T-cell (primary cell): ENCODE results near the gene MID1IP1. TPM values are rescaled to one million over a fixed set of nuclear protein-coding genes. Genes with fewer than 3 reads are reported as not detected.
A peak's percentile ranks its signal among the peaks of the same experiment; 100 is the strongest.

Experiments
- ATAC-seq, 4 experiments: fragments of 200-7000 bp in 3 of 4; fragments of 150-1000 bp in 1 of 4; cut with Tn5 transposase; replicated peaks in 1 of 4; 1 replicate in 3 of 4; 2 replicates in 1 of 4; pipeline ENCODE4 v1.10.0; 2021; ENCODE audit warnings: moderate library complexity in 3 of 4, mild to moderate bottlenecking in 2 of 4, moderate number of reproducible peaks in 1 of 4
- CTCF ChIA-PET, 2 donors: fragments of 300-600 bp; sonication (Branson Sonifier 250); formaldehyde crosslinking; loops; one replicate each; lab custom pipeline; 2022; ENCODE audit warnings: antibody characterized with exemption in 2 of 2; lab: Charles Lee
- POLR2A ChIA-PET, 2 donors: fragments of 300-600 bp; sonication (Branson Sonifier 250); formaldehyde crosslinking; loops; one replicate each; lab custom pipeline; 2022; ENCODE audit warnings: antibody characterized with exemption in 2 of 2; lab: Charles Lee
- DNase-seq, 35 experiments: peaks; one replicate each; pipeline versions ENCODE4 v3.0.0 to v3.0.0-alpha.2; 2013 to 2023
- H3K27ac ChIP-seq: one replicate; pipeline ENCODE4 v1.5.1; 2013; ENCODE audit warnings: low read length
- H3K27me3 ChIP-seq, 2 experiments: replicated peaks in 1 of 2; 1 replicate in 1 of 2; 2 replicates in 1 of 2; pipeline versions ENCODE4 v1.6.1 to v1.7.0; 2013; ENCODE audit warnings: low read length in 1 of 2, mixed read lengths in 1 of 2; ENCODE audit not compliant: control insufficient read depth in 2 of 2, insufficient read depth in 2 of 2; ENCODE audit errors: extremely low read depth in 1 of 2
- H3K36me3 ChIP-seq, 2 donors: 1 replicate in 1 of 2; 2 replicates in 1 of 2; pipeline versions ENCODE4 v1.6.1 to v1.7.0; 2013; ENCODE audit warnings: low read length in 1 of 2; ENCODE audit not compliant: control insufficient read depth in 2 of 2, insufficient read depth in 1 of 2; ENCODE audit errors: extremely low read depth in 1 of 2
- H3K4me1 ChIP-seq, 2 experiments: 1 replicate in 1 of 2; 2 replicates in 1 of 2; pipeline versions ENCODE4 v1.6.1 to v1.7.0; 2013; ENCODE audit warnings: low read length in 2 of 2, mixed read lengths in 1 of 2; ENCODE audit not compliant: insufficient read depth in 2 of 2, control insufficient read depth in 1 of 2; ENCODE audit errors: extremely low read depth in 1 of 2
- H3K4me3 ChIP-seq, 2 donors: 1 replicate in 1 of 2; 2 replicates in 1 of 2; pipeline versions ENCODE4 v1.5.1 to v1.7.0; 2013; ENCODE audit warnings: mild to moderate bottlenecking in 2 of 2, low read length in 1 of 2, moderate library complexity in 1 of 2; ENCODE audit not compliant: control insufficient read depth in 1 of 2; ENCODE audit errors: extremely low read depth in 1 of 2
- H3K9me3 ChIP-seq: 2 replicates; pipeline ENCODE4 v1.7.0; 2013
- H3K27ac Mint-ChIP-seq, 2 donors: one replicate each; pipeline ENCODE4 v1.8.0; 2020 to 2021; ENCODE audit warnings: mild to moderate bottlenecking in 2 of 2, mixed read lengths in 2 of 2
- H3K27me3 Mint-ChIP-seq, 2 donors: one replicate each; pipeline ENCODE4 v1.8.0; 2021 to 2022; ENCODE audit warnings: mixed read lengths in 2 of 2
- H3K36me3 Mint-ChIP-seq: one replicate; pipeline ENCODE4 v1.8.0; 2021; ENCODE audit warnings: mixed read lengths
- H3K4me1 Mint-ChIP-seq, 3 donors: one replicate each; pipeline ENCODE4 v1.8.0; 2020 to 2022; ENCODE audit warnings: mixed read lengths in 3 of 3, mild to moderate bottlenecking in 1 of 3
- H3K4me3 Mint-ChIP-seq, 3 donors: one replicate each; pipeline ENCODE4 v1.8.0; 2020 to 2022; ENCODE audit warnings: mild to moderate bottlenecking in 3 of 3, mixed read lengths in 3 of 3, moderate library complexity in 3 of 3
- H3K9me3 Mint-ChIP-seq, 3 donors: one replicate each; pipeline ENCODE4 v1.8.0; 2020 to 2022; ENCODE audit warnings: mixed read lengths in 3 of 3
- WGBS: methylation state at CpG from one replicate; pipeline ENCODE4 v1.1.5; 2013; ENCODE audit warnings: missing lambda C conversion rate; ENCODE audit not compliant: insufficient coverage; 5-methylcytosine and 5-hydroxymethylcytosine counted together
- total RNA-seq, 35 experiments: library from RNA in 6 of 35; stranded (reverse) in 6 of 35; fragments of 120-200 nt in 1 of 35; gene quantifications; one replicate each; pipeline versions ENCODE4 v1.2.1 to v1.2.4 and lab custom pipeline; 2013 to 2026

Gene MID1IP1
- total RNA-seq, 5 donors from 2014 or later (not counting 1 experiment from before 2014, with no cell fraction given): 19.1 to 73.4 (median 65.2) TPM

DNA sequence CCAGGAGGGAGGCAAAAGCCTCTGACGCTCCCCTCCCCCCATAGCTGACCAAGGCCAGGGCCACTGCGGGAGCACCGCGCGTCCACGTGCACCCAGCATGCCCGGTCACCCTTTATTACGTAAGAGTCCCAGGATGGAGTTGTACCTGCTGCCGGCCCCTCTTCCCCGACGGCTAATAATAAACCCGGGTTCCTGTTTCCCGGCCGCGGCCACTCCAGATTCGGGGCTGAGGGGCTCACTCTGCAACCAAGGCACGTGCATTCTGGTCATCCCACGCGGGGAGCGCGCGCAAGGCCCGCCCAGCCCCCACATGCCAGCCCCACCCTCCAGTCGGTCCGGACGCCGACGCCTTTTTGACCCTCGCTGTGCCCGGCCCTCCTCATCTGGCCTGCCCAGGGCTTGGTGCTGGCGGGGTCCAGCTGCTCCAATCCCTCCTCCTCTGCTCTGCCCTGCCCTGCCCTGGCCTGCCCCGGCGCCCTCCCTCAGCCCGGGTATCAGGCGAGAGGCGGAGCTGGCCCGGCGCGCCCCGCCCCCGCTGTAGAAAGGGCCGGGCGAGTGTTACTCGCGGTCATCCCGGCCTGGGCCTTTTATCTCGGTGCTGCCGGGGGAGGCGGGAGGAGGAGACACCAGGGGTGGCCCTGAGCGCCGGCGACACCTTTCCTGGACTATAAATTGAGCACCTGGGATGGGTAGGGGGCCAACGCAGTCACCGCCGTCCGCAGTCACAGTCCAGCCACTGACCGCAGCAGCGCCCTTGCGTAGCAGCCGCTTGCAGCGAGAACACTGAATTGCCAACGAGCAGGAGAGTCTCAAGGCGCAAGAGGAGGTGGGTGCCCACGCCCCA is 2.6 kb downstream of the MID1IP1 start:
- Histone ChIP-seq H3K27me3 (no peaks in the 10 kb centered on the region), H3K4me3 (peak overlapping the region; percentile 85 to 86), H3K27ac (peak overlapping the region; percentile 85), H3K4me1 (peaks cover 0 to 31% of the 10 kb centered on the region in 2 experiments), H3K36me3 (no peaks in the 10 kb centered on the region), H3K9me3 (no peaks in the 10 kb centered on the region)
- POLR2A ChIA-PET: interaction anchor here in 1 of 2 donors (0.5 kb wide), 1 partner anchor 13 kb away, joined by 3 read pairs; no protein-coding TSS in a partner anchor
- Mint-ChIP-seq H3K4me3 (peak overlapping the region; percentile 78 to 87 (median 82)), H3K27ac (peak overlapping the region; percentile 92 to 99), H3K27me3 (peaks cover 0 to 7% of the 10 kb centered on the region in 2 donors), H3K4me1 (peaks cover 24 to 37% (median 35%) of the 10 kb centered on the region in 3 donors), H3K9me3 (no peaks in the 10 kb centered on the region), H3K36me3 (peaks cover 4% of the 10 kb centered on the region)
- under 1% methylated on average over 37 of the region's 64 CpGs for WGBS
- DNase-seq: peak in 24 of 35 experiments; percentile 13 to 63 (median 36)
- peak; percentile 15 to 56 (median 44) for ATAC-seq
- CTCF ChIA-PET: no interaction called here

GRCh38 chrX:38804432-38804681 is 3.1 kb downstream of the MID1IP1 start:
- H3K4me3 ChIP-seq: peak overlapping the region; percentile 85 to 86
- ATAC-seq: peak in 2 of 4 experiments; percentile 6 to 14
- no peaks in the 10 kb centered on the region for H3K9me3 ChIP-seq
- WGBS: 0% methylated on average over 11 of the region's 19 CpGs
- H3K27me3 Mint-ChIP-seq: peaks cover 0 to 7% of the 10 kb centered on the region in 2 donors
- peaks cover 4% of the 10 kb centered on the region for H3K36me3 Mint-ChIP-seq
- CTCF ChIA-PET: no interaction called here
- H3K9me3 Mint-ChIP-seq: no peaks in the 10 kb centered on the region
- peaks cover 4 to 31% of the 10 kb centered on the region in 2 experiments for H3K4me1 ChIP-seq
- H3K4me1 Mint-ChIP-seq: peaks cover 30 to 42% (median 35%) of the 10 kb centered on the region in 3 donors
- H3K27ac Mint-ChIP-seq: peak overlapping the region; percentile 95 to 99
- POLR2A ChIA-PET: interaction anchor here in 1 of 2 donors (0.5 kb wide), 1 partner anchor 12 kb away, joined by 3 read pairs; no protein-coding TSS in a partner anchor
- no peaks in the 10 kb centered on the region for H3K36me3 ChIP-seq
- peak overlapping the region; percentile 78 to 87 (median 82) for H3K4me3 Mint-ChIP-seq
- H3K27ac ChIP-seq: peak overlapping the region; percentile 85
- H3K27me3 ChIP-seq: no peaks in the 10 kb centered on the region
- peak in 1 of 35 experiments; percentile 14 for DNase-seq

DNA sequence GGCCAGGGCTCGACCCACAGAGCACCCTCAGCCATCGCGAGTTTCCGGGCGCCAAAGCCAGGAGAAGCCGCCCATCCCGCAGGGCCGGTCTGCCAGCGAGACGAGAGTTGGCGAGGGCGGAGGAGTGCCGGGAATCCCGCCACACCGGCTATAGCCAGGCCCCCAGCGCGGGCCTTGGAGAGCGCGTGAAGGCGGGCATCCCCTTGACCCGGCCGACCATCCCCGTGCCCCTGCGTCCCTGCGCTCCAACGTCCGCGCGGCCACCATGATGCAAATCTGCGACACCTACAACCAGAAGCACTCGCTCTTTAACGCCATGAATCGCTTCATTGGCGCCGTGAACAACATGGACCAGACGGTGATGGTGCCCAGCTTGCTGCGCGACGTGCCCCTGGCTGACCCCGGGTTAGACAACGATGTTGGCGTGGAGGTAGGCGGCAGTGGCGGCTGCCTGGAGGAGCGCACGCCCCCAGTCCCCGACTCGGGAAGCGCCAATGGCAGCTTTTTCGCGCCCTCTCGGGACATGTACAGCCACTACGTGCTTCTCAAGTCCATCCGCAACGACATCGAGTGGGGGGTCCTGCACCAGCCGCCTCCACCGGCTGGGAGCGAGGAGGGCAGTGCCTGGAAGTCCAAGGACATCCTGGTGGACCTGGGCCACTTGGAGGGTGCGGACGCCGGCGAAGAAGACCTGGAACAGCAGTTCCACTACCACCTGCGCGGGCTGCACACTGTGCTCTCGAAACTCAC is 3.6 kb downstream of the MID1IP1 start:
- H3K4me3 Mint-ChIP-seq: peak overlapping the region; percentile 78 to 87 (median 82)
- Histone ChIP-seq H3K36me3 (no peaks in the 10 kb centered on the region), H3K4me3 (peak overlapping the region; percentile 85 to 86), H3K4me1 (peaks cover 9 to 34% of the 10 kb centered on the region in 2 experiments), H3K27ac (peak overlapping the region; percentile 85), H3K27me3 (no peaks in the 10 kb centered on the region), H3K9me3 (no peaks in the 10 kb centered on the region)
- H3K9me3 Mint-ChIP-seq: no peaks in the 10 kb centered on the region
- peaks cover 4% of the 10 kb centered on the region for H3K36me3 Mint-ChIP-seq
- ATAC-seq (no peak), DNase-seq (peak in 16 of 35 experiments; percentile 5 to 39 (median 22))
- H3K27ac Mint-ChIP-seq: peak overlapping the region; percentile 95 to 99
- POLR2A ChIA-PET: interaction anchor here in 1 of 2 donors (0.6 kb wide), 1 partner anchor 29 kb away, joined by 6 read pairs; no protein-coding TSS in a partner anchor
- CTCF ChIA-PET: no interaction called here
- 0% methylated on average over 30 of the region's 66 CpGs for WGBS
- H3K4me1 Mint-ChIP-seq: peaks cover 35 to 47% (median 39%) of the 10 kb centered on the region in 3 donors
- H3K27me3 Mint-ChIP-seq: peaks cover 0 to 6% of the 10 kb centered on the region in 2 donors

GRCh38 chrX:38805432-38806389 is 4.5 kb downstream of the MID1IP1 start:
- H3K27me3 Mint-ChIP-seq: peaks cover 0 to 3% of the 10 kb centered on the region in 2 donors
- peaks cover 39 to 51% (median 44%) of the 10 kb centered on the region in 3 donors for H3K4me1 Mint-ChIP-seq
- H3K36me3 Mint-ChIP-seq: peaks cover 4% of the 10 kb centered on the region
- H3K9me3 Mint-ChIP-seq: no peaks in the 10 kb centered on the region
- ChIA-PET POLR2A (interaction anchor here in 1 of 2 donors (0.6 to 1.3 kb wide), 2 partner anchors 11 to 28 kb away, joined by 6 to 10 read pairs; no protein-coding TSS in a partner anchor), CTCF (interaction anchor here in 1 of 2 donors (0.5 to 0.6 kb wide), 2 partner anchors 357 to 1292 kb away, joined by 3 read pairs; partner anchors contain the start of gene BCOR)
- DNase-seq (peak in 30 of 35 experiments; percentile 27 to 80 (median 47)), ATAC-seq (peak; percentile 56 to 66 (median 60))
- no peaks in the 10 kb centered on the region for H3K9me3 ChIP-seq
- peak overlapping the region; percentile 95 to 99 for H3K27ac Mint-ChIP-seq
- WGBS: 0% methylated on average over 7 of the region's 41 CpGs
- peaks cover 15 to 39% of the 10 kb centered on the region in 2 experiments for H3K4me1 ChIP-seq
- peak overlapping the region; percentile 85 to 86 for H3K4me3 ChIP-seq
- no peaks in the 10 kb centered on the region for H3K27me3 ChIP-seq
- no peaks in the 10 kb centered on the region for H3K36me3 ChIP-seq
- peak overlapping the region; percentile 85 for H3K27ac ChIP-seq
- H3K4me3 Mint-ChIP-seq: peak overlapping the region; percentile 78 to 87 (median 82)

- H3K27me3 ChIP-seq: no peaks in the 10 kb centered on the region
- Mint-ChIP-seq H3K9me3 (peaks cover 0 to 2% (median 0%) of the 10 kb centered on the region in 3 donors), H3K27ac (peak overlapping the region; percentile 95 to 99), H3K4me3 (peak overlapping the region; percentile 78 to 87 (median 82)), H3K4me1 (peaks cover 50 to 55% (median 51%) of the 10 kb centered on the region in 3 donors), H3K27me3 (peaks cover 0 to 3% of the 10 kb centered on the region in 2 donors), H3K36me3 (peaks cover 4% of the 10 kb centered on the region)
- ATAC-seq: no peak
- WGBS: no CpG with 5 or more reads among the region's 7 CpGs
- H3K9me3 ChIP-seq: no peaks in the 10 kb centered on the region
- ChIA-PET CTCF (interaction anchor here in 1 of 2 donors (0.7 to 1.4 kb wide), 2 partner anchors 9 to 35 kb away, joined by 4 to 5 read pairs; no protein-coding TSS in a partner anchor), POLR2A (interaction anchor here in 1 of 2 donors (1.3 kb wide), 1 partner anchor 9 kb away, joined by 10 read pairs; no protein-coding TSS in a partner anchor)
- H3K4me1 ChIP-seq: peaks cover 19 to 36% of the 10 kb centered on the region in 2 experiments
- peak overlapping the region; percentile 63 to 85 for H3K4me3 ChIP-seq
- peak overlapping the region; percentile 85 for H3K27ac ChIP-seq
- DNase-seq: peak in 1 of 35 experiments; percentile 24
- no peaks in the 10 kb centered on the region for H3K36me3 ChIP-seq
Observed at GRCh38 chrX:38806875-38807621, 5.8 kb downstream of the MID1IP1 start.
